HEK293T (cell line): ENCODE results near the gene ORM2.

Experiments
- ARNT ChIP-seq: fragments of 450-650 bp; IDR thresholded peaks from 2 replicates; pipeline ENCODE4 v1.6.1; 2017; ENCODE audit warnings: mild to moderate bottlenecking
- BHLHE40 ChIP-seq: fragments of 450-650 bp; IDR thresholded peaks from 2 replicates; pipeline ENCODE4 v1.6.1; 2016; ENCODE audit warnings: mild to moderate bottlenecking, moderate library complexity, borderline replicate concordance
- ELF4 ChIP-seq: fragments of 450-650 bp; IDR thresholded peaks from 2 replicates; pipeline ENCODE4 v1.6.1; 2017; ENCODE audit warnings: antibody characterized with exemption
- FOXA1 ChIP-seq: fragments of 450-650 bp; IDR thresholded peaks from 2 replicates; pipeline ENCODE4 v1.6.1; 2016; ENCODE audit warnings: mild to moderate bottlenecking
- FOXM1 ChIP-seq: fragments of 450-650 bp; IDR thresholded peaks from 2 replicates; pipeline ENCODE4 v1.6.1; 2017; ENCODE audit warnings: mild to moderate bottlenecking, borderline replicate concordance
- NFRKB ChIP-seq: fragments of 450-650 bp; IDR thresholded peaks from 2 replicates; pipeline ENCODE4 v1.6.1; 2016; ENCODE audit warnings: mild to moderate bottlenecking, moderate library complexity
- SP1 ChIP-seq: fragments of 450-650 bp; IDR thresholded peaks from 2 replicates; pipeline ENCODE4 v1.6.1; 2017
- SUZ12 ChIP-seq: fragments of 450-650 bp; IDR thresholded peaks from 2 replicates; pipeline ENCODE4 v1.6.1; 2016; ENCODE audit warnings: mild to moderate bottlenecking

- TF ChIP-seq FOXM1 (no peak), BHLHE40 (no peak), ELF4 (no peak), SP1 (no peak), ARNT (no peak), FOXA1 (no peak), SUZ12 (no peak), NFRKB (no peak)
These were observed 18.7 kb downstream of the ORM2 start for GRCh38 chr9:114348261-114348905.
